ENCODE data around the gene TSNAXIP1. TPM values are rescaled to one million over a fixed set of nuclear protein-coding genes. Genes with fewer than 3 reads are reported as not detected.

The TSNAXIP1 gene
- total and polyA plus RNA-seq, 9 of the 15 experiments (the other 6 are each of a cell fraction or from before 2014, with no cell fraction given) = 0.03 to 0.24 (median 0.11) TPM; not detected in 4

DNA sequence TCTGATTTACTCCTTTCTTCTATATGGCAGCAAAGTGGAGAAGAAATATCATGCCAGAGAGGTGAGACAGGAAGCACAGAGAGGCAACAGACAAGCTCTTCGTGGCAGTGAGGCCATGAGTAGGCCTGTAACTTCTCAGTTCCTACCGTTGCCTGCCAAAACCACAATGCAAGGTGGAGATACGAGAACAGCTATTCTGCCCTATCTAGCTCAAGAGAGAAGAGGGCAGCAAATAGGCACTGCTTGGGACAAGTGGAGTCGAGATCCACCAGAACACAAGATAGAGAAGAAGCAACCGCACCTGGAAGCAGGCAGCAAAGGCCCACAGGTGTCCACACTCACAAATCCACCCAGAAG is 25.1 kb upstream of the TSNAXIP1 start (continued):
- TF ChIP-seq ARHGAP35 (IDR thresholded peaks at IDR 0.05; ENCODE audit: partially characterized antibody) = no peak
- TF ChIP-seq CXXC5 (CRISPR knock-in tag; IDR thresholded peaks at IDR 0.05) = no peak
- no peak for TF ChIP-seq SP1 (CRISPR knock-in tag; IDR thresholded peaks at IDR 0.05)
- TF ChIP-seq, protein P1, sequence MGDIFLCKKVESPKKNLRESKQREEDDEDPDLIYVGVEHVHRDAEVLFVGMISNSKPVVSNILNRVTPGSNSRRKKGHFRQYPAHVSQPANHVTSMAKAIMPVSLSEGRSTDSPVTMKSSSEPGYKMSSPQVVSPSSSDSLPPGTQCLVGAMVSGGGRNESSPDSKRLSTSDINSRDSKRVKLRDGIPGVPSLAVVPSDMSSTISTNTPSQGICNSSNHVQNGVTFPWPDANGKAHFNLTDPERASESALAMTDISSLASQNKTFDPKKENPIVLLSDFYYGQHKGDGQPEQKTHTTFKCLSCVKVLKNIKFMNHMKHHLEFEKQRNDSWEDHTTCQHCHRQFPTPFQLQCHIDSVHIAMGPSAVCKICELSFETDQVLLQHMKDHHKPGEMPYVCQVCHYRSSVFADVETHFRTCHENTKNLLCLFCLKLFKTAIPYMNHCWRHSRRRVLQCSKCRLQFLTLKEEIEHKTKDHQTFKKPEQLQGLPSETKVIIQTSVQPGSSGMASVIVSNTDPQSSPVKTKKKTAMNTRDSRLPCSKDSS (IDR thresholded peaks at IDR 0.05; ENCODE audit: low read depth, partially characterized antibody) = no peak
- no peak for TF ChIP-seq GATAD2B (IDR thresholded peaks at IDR 0.05; ENCODE audit: borderline replicate concordance)
- TF ChIP-seq, protein P2, sequence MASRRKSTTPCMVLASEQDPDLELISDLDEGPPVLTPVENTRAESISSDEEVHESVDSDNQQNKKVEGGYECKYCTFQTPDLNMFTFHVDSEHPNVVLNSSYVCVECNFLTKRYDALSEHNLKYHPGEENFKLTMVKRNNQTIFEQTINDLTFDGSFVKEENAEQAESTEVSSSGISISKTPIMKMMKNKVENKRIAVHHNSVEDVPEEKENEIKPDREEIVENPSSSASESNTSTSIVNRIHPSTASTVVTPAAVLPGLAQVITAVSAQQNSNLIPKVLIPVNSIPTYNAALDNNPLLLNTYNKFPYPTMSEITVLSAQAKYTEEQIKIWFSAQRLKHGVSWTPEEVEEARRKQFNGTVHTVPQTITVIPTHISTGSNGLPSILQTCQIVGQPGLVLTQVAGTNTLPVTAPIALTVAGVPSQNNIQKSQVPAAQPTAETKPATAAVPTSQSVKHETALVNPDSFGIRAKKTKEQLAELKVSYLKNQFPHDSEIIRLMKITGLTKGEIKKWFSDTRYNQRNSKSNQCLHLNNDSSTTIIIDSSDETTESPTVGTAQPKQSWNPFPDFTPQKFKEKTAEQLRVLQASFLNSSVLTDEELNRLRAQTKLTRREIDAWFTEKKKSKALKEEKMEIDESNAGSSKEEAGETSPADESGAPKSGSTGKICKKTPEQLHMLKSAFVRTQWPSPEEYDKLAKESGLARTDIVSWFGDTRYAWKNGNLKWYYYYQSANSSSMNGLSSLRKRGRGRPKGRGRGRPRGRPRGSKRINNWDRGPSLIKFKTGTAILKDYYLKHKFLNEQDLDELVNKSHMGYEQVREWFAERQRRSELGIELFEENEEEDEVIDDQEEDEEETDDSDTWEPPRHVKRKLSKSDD (conservative IDR thresholded peaks at IDR 0.05; ENCODE audit: low read length) = no peak
- TF ChIP-seq, protein P3, sequence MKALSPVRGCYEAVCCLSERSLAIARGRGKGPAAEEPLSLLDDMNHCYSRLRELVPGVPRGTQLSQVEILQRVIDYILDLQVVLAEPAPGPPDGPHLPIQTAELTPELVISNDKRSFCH (CRISPR knock-in tag; IDR thresholded peaks at IDR 0.05) = no peak
- TF ChIP-seq, protein P3 (tag; IDR thresholded peaks at IDR 0.05) = peak; percentile 64; the same call in 1 of the 2 replicates
- TF ChIP-seq THRAP3 (IDR thresholded peaks at IDR 0.05; ENCODE audit: borderline replicate concordance) = no peak
- no peak for TF ChIP-seq CCAR2 (IDR thresholded peaks at IDR 0.05; ENCODE audit: low read depth, low read length)
- TF ChIP-seq, protein P4, sequence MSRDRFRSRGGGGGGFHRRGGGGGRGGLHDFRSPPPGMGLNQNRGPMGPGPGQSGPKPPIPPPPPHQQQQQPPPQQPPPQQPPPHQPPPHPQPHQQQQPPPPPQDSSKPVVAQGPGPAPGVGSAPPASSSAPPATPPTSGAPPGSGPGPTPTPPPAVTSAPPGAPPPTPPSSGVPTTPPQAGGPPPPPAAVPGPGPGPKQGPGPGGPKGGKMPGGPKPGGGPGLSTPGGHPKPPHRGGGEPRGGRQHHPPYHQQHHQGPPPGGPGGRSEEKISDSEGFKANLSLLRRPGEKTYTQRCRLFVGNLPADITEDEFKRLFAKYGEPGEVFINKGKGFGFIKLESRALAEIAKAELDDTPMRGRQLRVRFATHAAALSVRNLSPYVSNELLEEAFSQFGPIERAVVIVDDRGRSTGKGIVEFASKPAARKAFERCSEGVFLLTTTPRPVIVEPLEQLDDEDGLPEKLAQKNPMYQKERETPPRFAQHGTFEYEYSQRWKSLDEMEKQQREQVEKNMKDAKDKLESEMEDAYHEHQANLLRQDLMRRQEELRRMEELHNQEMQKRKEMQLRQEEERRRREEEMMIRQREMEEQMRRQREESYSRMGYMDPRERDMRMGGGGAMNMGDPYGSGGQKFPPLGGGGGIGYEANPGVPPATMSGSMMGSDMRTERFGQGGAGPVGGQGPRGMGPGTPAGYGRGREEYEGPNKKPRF (IDR thresholded peaks at IDR 0.05; ENCODE audit: low read depth, low read length) = no peak
- TF ChIP-seq RFX5 (IDR thresholded peaks at IDR 0.05; ENCODE audit: low read depth, low read length) = no peak
- TF ChIP-seq TOE1 (IDR thresholded peaks at IDR 0.05; ENCODE audit: borderline replicate concordance) = no peak
- TF ChIP-seq TOE1 (CRISPR knock-in tag; IDR thresholded peaks at IDR 0.05; ENCODE audit: borderline replicate concordance, low read depth) = no peak
- TF ChIP-seq FIP1L1 (IDR thresholded peaks at IDR 0.05; ENCODE audit: low read depth, low read length, poor library complexity, severe bottlenecking) = no peak
- no peak for TF ChIP-seq PHF20 (IDR thresholded peaks at IDR 0.05; ENCODE audit: partially characterized antibody)
- TF ChIP-seq GATA2 (CRISPR knock-in tag; IDR thresholded peaks at IDR 0.05) = no peak
- TF ChIP-seq NFRKB (IDR thresholded peaks at IDR 0.05; ENCODE audit: low read depth) = no peak

Data from K562 (cell line).